Muscle of leg (tissue), 11 donors: ENCODE measurements around the gene LONP2. TPM values are rescaled to one million over a fixed set of nuclear protein-coding genes. Genes with fewer than 3 reads are reported as not detected.
"Not testable (repeated sequence)": the region's sequence is repeated elsewhere in the genome, so short reads cannot be mapped to it uniquely, and the experiment has no call there.

ENCODE experiments used
- DNase-seq: peaks from one replicate; pipeline ENCODE4 v3.0.0; 2013
- H3K27ac ChIP-seq: one replicate; pipeline ENCODE4 v1.5.1; 2013; ENCODE audit warnings: mild to moderate bottlenecking, low read length, control low read depth
- H3K27me3 ChIP-seq: one replicate; pipeline ENCODE4 v1.6.1; 2013; ENCODE audit warnings: low read length; ENCODE audit not compliant: control insufficient read depth, insufficient read depth
- H3K36me3 ChIP-seq: one replicate; pipeline ENCODE4 v1.6.1; 2013; ENCODE audit warnings: low read length; ENCODE audit not compliant: control insufficient read depth, insufficient read depth
- H3K4me1 ChIP-seq: one replicate; pipeline ENCODE4 v1.6.1; 2013; ENCODE audit warnings: low read length; ENCODE audit not compliant: control insufficient read depth, insufficient read depth
- H3K4me3 ChIP-seq: one replicate; pipeline ENCODE4 v1.5.1; 2013; ENCODE audit warnings: low read length, control low read depth
- H3K9me3 ChIP-seq: replicated peaks from 2 replicates; pipeline ENCODE4 v1.6.1; 2013; ENCODE audit warnings: low read depth, low read length; ENCODE audit not compliant: control insufficient read depth
- WGBS: methylation state at CpG from one replicate; pipeline ENCODE4 v1.1.5; 2013; ENCODE audit warnings: missing lambda C conversion rate; ENCODE audit not compliant: insufficient coverage; 5-methylcytosine and 5-hydroxymethylcytosine counted together
- polyA plus RNA-seq, 8 donors: library from polyadenylated mRNA; unstranded; fragments of 120-200 nt; gene quantifications; one replicate each; pipeline versions ENCODE4 v1.2.1 to v1.2.3, GENCODE V29; 2013; ENCODE audit warnings: inconsistent platforms in 1 of 8, low replicate concordance in 1 of 8; ENCODE audit not compliant: insufficient read length in 8 of 8, insufficient read depth in 1 of 8
- total RNA-seq: library from RNA; stranded (reverse); fragments of 120-200 nt; gene quantifications from one replicate; pipeline ENCODE4 v1.2.4, GENCODE V29; 2013

LONP2 gene
- total and polyA plus RNA-seq, 9 donors = 33.8 to 49.3 (median 40.3) TPM

DNA sequence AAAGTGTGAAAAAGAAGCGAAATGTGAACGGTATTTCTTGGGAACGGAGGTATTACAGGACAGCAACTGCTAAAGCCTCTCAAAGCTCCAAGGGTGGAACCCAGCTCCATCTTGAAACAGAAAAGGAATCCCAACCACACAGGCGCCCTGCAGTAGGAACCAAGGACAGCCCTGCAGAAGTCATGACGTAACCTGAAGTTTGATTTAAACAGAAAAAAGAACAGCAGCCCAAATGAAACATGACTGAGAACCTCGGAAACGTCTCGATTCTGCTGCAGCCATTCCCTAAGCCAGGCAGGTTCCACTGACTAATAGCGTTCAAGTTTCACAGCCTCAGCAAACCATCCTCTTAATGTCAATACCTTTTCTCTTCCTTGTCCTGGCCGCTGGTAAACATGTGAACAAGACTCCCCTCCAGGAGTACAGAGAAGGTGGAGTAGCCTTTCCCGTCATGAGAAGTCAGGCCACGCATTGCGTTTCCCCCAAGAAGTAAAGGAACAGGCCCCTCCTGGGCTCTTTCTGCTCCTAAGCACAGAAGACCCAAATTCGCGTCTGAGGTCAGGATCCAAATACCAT is 121.0 kb downstream of the LONP2 start:
- WGBS = 38% methylated on average over 9 of the region's 15 CpGs
- Histone ChIP-seq H3K4me3 (peak overlapping the region; percentile 58), H3K36me3 (peaks cover 12% of the 10 kb centered on the region), H3K27me3 (no peaks in the 10 kb centered on the region), H3K4me1 (peaks cover 20% of the 10 kb centered on the region), H3K27ac (peak overlapping the region; percentile 89), H3K9me3 (no peaks in the 10 kb centered on the region)
- no peak for DNase-seq

DNA sequence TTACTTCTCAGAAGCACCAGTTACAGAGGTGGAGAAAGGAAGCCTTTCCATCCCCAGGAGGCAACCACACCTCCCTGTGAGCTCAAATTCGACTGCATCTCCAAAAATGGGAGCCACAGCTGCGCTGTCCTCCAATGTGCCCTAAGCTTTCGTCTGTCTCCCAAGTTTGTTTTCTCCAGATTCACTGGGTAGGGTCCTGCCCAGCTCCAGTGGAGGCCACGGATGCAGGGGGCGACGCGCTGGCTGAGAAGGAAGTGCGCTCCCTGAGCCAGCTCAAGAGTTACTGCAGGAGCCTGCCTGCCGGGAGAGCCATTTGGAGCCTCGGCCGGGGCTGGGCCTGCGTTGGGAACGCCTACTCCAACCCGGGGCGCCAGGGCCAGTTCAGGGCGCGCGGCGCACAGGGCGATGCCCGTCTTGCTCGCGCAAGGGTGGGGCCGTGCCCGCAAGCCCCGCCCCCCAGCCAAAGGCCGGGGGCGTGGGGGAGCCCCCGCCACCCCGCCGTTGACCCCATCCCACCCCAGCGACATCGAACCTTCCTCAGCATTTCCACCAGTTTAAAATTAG is 121.6 kb downstream of the LONP2 start:
- H3K27ac ChIP-seq = peak overlapping the region; percentile 89
- peak; percentile 93 for DNase-seq
- H3K4me3 ChIP-seq = peak overlapping the region; percentile 58
- H3K4me1 ChIP-seq = peaks cover 20% of the 10 kb centered on the region
- WGBS = 2% methylated on average over 29 of the region's 33 CpGs
- H3K36me3 ChIP-seq = peaks cover 10% of the 10 kb centered on the region
- no peaks in the 10 kb centered on the region for H3K27me3 ChIP-seq
- no peaks in the 10 kb centered on the region for H3K9me3 ChIP-seq

DNA sequence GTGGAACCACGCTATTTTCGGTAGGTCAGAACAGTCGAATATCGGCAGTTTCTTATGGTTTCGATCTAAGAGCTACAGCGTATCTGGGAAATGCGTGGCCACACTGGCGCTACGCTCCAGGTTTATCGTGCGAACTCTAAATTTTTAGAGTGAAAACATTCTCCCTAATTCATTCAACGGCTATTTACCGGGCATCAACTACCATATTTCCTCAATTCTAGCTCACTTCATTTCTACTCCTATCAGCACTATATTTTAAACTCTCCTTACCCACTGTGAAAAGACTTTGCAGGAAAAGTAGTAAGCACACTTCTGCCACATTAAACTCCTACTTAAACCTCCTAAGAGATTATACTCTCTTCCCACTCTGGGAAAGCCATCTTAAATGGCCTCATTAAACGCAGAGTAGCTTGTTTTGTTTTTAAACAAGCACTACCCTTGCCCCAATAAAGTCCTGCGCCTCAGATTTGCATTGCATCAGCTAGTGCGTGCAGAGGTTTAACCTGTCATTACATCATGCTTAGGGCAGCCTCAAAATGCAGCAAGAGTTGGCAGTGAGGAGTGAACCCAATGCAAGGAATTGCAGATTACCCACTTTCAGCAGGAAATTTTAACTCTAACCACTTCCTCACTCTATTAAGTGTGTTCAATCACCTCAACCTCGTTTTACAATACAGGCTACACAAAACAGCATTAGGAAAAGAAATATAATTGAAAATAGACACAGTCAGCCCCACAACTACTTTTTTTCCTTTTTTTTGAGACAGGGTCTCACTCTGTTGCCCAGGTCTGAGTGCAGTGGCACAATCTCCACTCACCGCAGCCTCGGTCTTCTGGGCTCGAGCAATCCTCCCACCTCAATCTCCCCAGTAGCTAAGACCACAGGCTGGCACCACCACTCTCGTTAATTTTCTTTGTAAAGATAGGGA is 122.3 kb downstream of the LONP2 start:
- Histone ChIP-seq H3K4me1 (peaks cover 20% of the 10 kb centered on the region), H3K27me3 (no peaks in the 10 kb centered on the region)
- peak; percentile 71 for DNase-seq

DNA sequence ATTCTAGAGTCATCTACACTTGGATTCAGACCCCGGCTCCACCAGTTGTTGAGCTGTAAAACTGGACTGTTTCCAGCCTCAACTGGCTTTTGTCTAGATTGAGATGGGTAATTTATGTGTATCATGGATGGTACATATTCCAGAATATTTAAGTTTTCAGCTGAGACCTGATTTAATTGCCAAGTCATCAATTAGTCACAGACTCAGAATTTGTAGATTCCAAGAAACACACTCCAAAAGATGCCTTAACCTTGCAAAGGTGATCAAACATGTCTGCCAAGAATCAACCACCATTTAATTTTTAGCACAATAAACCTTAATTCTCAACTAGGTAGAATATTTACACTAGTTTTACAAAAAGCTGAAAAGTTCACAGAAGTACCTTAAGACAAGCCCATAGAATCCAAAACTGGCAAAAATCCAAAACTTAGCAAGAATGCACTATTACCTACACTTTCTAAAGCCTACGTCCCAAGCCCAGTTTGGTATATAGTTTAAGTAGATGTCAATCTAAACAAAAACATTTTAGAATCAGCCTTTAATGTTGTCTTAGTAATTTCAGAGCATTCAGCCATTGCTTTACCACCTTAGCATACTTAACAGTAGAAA is 123.4 kb downstream of the LONP2 start:
- Histone ChIP-seq H3K27ac (peak overlapping the region; percentile 85), H3K36me3 (no peaks in the 10 kb centered on the region), H3K27me3 (no peaks in the 10 kb centered on the region), H3K9me3 (no peaks in the 10 kb centered on the region), H3K4me3 (no peak overlapping the region), H3K4me1 (peaks cover 20% of the 10 kb centered on the region)
- WGBS = no CpG with 5 or more reads among the region's 2 CpGs
- no peak for DNase-seq

More for the DNA sequence above, 122.3 kb downstream of the LONP2 start:
- Histone ChIP-seq H3K9me3 (no peaks in the 10 kb centered on the region), H3K36me3 (peaks cover 8% of the 10 kb centered on the region), H3K4me3 (peak overlapping the region; percentile 58), H3K27ac (peak overlapping the region; percentile 85)
- WGBS = 5% methylated on average over 17 of the region's 21 CpGs

DNA sequence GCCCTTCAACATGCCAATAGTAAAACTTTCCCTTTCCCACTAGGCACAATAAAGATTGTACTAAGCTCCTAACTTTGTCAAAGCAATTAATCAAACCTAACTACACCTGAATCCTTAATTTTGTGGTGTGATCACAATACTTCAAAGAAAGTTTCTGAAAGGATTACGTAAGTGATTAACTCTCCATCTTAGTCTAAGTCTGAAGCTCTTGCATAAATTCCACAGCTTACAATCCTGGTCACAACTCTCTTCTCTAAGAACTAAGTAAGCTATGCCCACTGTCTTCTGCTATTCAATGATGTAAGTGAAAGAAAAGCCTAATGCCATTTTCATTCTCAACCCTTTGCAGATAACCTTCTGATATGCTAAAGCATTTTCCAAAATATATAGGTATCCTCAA is 125.7 kb downstream of the LONP2 start:
- Histone ChIP-seq H3K36me3 (no peaks in the 10 kb centered on the region), H3K27me3 (no peaks in the 10 kb centered on the region), H3K9me3 (no peaks in the 10 kb centered on the region), H3K4me1 (peaks cover 23% of the 10 kb centered on the region), H3K27ac (no peak overlapping the region), H3K4me3 (no peak overlapping the region)
- WGBS = no CpG with 5 or more reads among the region's 1 CpG
- no peak for DNase-seq

DNA sequence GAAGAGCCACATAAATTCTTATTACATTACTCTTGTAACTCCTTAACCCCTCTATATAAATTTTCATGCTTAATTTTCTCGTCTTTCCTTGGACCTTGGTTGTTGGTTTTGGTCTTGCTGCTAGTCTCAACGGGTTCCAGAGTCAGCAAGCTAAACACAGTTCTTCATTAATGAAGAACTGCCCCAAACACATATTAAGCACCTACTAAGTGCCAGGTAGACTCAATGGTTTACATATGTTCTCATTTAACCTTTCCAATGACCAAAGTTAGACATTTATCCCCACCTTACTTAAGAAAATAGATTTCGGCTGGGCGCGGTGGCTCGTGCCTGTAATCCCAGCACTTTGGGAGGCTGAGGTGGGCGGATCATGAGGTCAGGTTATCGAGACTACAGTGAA is 126.1 kb downstream of the LONP2 start:
- WGBS = 98% methylated on average over 5 of the region's 8 CpGs
- Histone ChIP-seq H3K4me3 (no peak overlapping the region), H3K4me1 (peaks cover 19% of the 10 kb centered on the region), H3K9me3 (no peaks in the 10 kb centered on the region), H3K27ac (no peak overlapping the region), H3K27me3 (no peaks in the 10 kb centered on the region), H3K36me3 (no peaks in the 10 kb centered on the region)
- DNase-seq = no peak

DNA sequence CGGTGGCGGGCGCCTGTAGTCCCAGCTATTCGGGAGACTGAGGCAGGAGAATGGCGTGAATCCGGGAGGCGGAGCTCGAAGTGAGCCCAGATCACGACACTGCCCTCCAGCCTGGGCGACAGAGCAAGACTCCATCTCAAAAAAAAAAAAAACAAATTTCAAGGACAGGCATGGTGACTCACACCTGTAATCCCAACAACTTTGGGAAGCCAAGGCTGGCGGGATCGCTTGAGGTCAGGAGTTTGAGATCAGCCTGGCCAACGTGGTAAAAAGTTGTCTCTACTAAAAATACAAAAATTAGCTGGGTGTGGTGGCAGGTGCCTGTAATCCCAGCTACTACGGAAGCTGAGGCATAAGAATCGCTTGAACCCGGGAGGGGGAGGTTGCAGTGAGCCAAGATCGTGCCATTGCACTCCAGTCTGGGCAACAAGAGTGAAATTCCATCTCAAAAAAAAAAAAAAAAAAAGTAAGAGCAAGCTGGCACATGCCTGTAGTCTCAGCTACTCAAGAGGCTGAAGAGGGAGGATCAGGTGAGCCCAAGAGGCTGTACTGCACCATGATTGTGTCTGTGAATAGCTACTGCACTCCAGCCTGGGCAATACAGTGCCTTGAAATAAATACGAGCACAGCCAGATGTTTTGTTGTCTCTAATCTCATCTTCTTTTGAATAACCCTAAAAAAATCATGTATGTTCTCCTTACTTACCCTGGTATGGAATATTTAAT is 126.7 kb downstream of the LONP2 start:
- not testable (repeated sequence) for H3K27ac ChIP-seq, H3K27me3 ChIP-seq, H3K36me3 ChIP-seq, H3K9me3 ChIP-seq, H3K4me3 ChIP-seq, DNase-seq
- 93% methylated on average over 12 of the region's 18 CpGs for WGBS
- H3K4me1 ChIP-seq = peaks cover 14% of the 10 kb centered on the region

DNA sequence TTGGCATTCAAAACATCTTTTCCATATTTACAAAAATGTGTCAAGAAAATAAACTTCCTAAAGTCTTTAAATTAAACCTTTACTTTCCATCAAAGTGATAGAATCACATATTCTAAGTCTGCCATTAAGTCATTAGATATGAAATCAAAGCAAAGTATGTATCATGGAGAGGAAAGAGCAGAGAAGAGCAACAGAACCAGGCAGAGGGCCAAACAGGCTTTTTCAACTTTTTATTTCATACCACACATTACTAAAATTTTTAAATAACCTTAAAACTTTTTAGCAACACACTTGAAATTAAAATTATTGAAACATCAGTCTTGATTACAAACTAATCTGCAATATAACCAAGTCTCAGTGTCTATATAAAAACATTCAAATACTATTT is 127.3 kb downstream of the LONP2 start:
- Histone ChIP-seq H3K27ac (no peak overlapping the region), H3K9me3 (no peaks in the 10 kb centered on the region), H3K4me3 (no peak overlapping the region), H3K4me1 (peaks cover 14% of the 10 kb centered on the region), H3K36me3 (no peaks in the 10 kb centered on the region), H3K27me3 (no peaks in the 10 kb centered on the region)
- no peak for DNase-seq

DNA sequence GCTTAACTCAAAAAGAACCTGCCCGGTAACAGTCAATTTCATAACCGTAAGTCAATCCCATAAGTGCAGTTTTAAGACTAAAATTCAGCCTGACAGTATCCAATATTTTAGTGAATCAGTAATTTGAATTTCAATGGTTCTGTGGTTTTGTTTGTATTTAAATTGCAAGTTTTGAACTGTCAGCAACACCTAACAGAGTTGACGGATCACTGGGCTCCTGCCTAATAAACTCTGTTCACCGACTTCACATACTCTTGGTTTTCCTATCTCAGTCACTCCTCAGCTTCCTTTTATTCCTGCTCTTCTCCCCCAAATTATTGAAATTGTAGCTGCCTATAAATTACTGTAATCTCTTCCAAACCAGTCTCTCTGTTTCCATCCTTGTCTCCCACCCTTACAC is 128.6 kb downstream of the LONP2 start:
- Histone ChIP-seq H3K27me3 (no peaks in the 10 kb centered on the region), H3K9me3 (no peaks in the 10 kb centered on the region), H3K4me1 (peaks cover 4% of the 10 kb centered on the region), H3K27ac (no peak overlapping the region), H3K36me3 (no peaks in the 10 kb centered on the region), H3K4me3 (no peak overlapping the region)
- DNase-seq = no peak
- WGBS = 83% methylated on average over 1 of the region's 4 CpGs
